Activated T-helper 1 cell treated with anti-CD3 and anti-CD28 coated beads, Interleukin-2, amount 50 U/mL, for 16 hours (primary cell): ENCODE data around the gene C19orf85.

Source experiments
- DNase-seq, 2 donors: peaks; one replicate each; pipeline ENCODE4 v3.0.0-alpha.2; 2020; ENCODE audit warnings: low read depth in 1 of 2, low spot score in 1 of 2

The C19orf85 gene

GRCh38 chr19:55489711-55490477 lies 25.3 kb upstream of the C19orf85 start:
- DNase-seq: no peak

- no peak for DNase-seq
These were observed 24.6 kb upstream of the C19orf85 start for GRCh38 chr19:55488986-55489710.

- no peak for DNase-seq
These were observed 23.6 kb upstream of the C19orf85 start, which contains the start of gene SSC5D for GRCh38 chr19:55487924-55488687. Gene SSC5D (plus strand): TSS chr19:55488436. CDS start chr19:55488590, 154 bp downstream.

- DNase-seq: no peak
These were observed 22.7 kb upstream of the C19orf85 start for GRCh38 chr19:55486971-55487923.

GRCh38 chr19:55486043-55486970 lies 21.8 kb upstream of the C19orf85 start:
- no peak for DNase-seq

- no peak for DNase-seq
These were observed 21.0 kb upstream of the C19orf85 start for GRCh38 chr19:55485439-55486011.

GRCh38 chr19:55484593-55485438 lies 20.3 kb upstream of the C19orf85 start, which contains the start of gene NAT14:
Gene NAT14 (plus strand): TSS chr19:55485188. CDS start chr19:55485709, 521 bp downstream.
- peak; percentile 13 to 51 for DNase-seq

- DNase-seq: no peak
These were observed 19.4 kb upstream of the C19orf85 start for GRCh38 chr19:55483706-55484592.

- no peak for DNase-seq
These were observed 18.6 kb upstream of the C19orf85 start for GRCh38 chr19:55482967-55483705.

- DNase-seq: no peak
These were observed 17.8 kb upstream of the C19orf85 start for GRCh38 chr19:55482156-55482961.

- DNase-seq: no peak
These were observed 17.2 kb upstream of the C19orf85 start for GRCh38 chr19:55481794-55482155.

- no peak for DNase-seq
These were observed 16.7 kb upstream of the C19orf85 start for GRCh38 chr19:55481148-55481793.

- DNase-seq: no peak
These were observed 15.1 kb upstream of the C19orf85 start for GRCh38 chr19:55479451-55480230.

- DNase-seq: no peak
These were observed 14.5 kb upstream of the C19orf85 start for GRCh38 chr19:55479045-55479444.
